Transverse colon (tissue), 4 donors: ENCODE results near the gene PDXP. TPM values are rescaled to one million over a fixed set of nuclear protein-coding genes. Genes with fewer than 3 reads are reported as not detected.

Experiments used
- DNase-seq: peaks from one replicate; pipeline ENCODE4 v3.0.0-alpha.2; 2019
- H3K27ac ChIP-seq, 4 donors: fragments of 200-600 bp; sonication (generic); 2 replicates each; pipeline ENCODE4 v1.5.1; 2016 to 2018; ENCODE audit warnings: inconsistent platforms in 4 of 4
- H3K27me3 ChIP-seq: fragments of 200-600 bp; sonication (generic); 2 replicates; pipeline ENCODE4 v1.5.1; 2017; ENCODE audit warnings: inconsistent platforms
- H3K36me3 ChIP-seq, 4 donors: fragments of 200-600 bp; sonication (generic); 2 replicates each; pipeline ENCODE4 v1.5.1; 2017 to 2019; ENCODE audit warnings: inconsistent platforms in 4 of 4
- H3K4me1 ChIP-seq, 4 donors: fragments of 200-600 bp; sonication (generic); 2 replicates each; pipeline ENCODE4 v1.5.1; 2017 to 2020; ENCODE audit warnings: inconsistent platforms in 4 of 4
- H3K4me3 ChIP-seq, 4 donors: fragments of 200-600 bp; sonication (generic); 1 replicate in 1 of 4; 2 replicates in 3 of 4; pipeline versions ENCODE4 v1.5.1 to v1.6.1; 2017 to 2019; ENCODE audit warnings: inconsistent platforms in 4 of 4
- H3K9me3 ChIP-seq, 2 donors: fragments of 200-600 bp; sonication (generic); 2 replicates each; pipeline ENCODE4 v1.5.1; 2017 to 2019; ENCODE audit warnings: inconsistent platforms in 2 of 2
- EP300 ChIP-seq: sonication (generic); formaldehyde crosslinking; IDR thresholded peaks from one replicate; pipeline ENCODE4 v1.6.1; 2017; ENCODE audit warnings: antibody characterized with exemption, low read depth
- POLR2A ChIP-seq: fragments of 450-650 bp; IDR thresholded peaks from one replicate; pipeline ENCODE4 v1.6.1; 2016; ENCODE audit warnings: antibody characterized with exemption, mild to moderate bottlenecking, moderate library complexity
- POLR2AphosphoS5 ChIP-seq, 3 donors: sonication (generic); formaldehyde crosslinking; IDR thresholded peaks; one replicate each; pipeline ENCODE4 v1.6.1; 2016; ENCODE audit warnings: antibody characterized with exemption in 3 of 3
- WGBS, 2 donors: methylation state at CpG; one replicate each; pipeline ENCODE4 v1.1.5; 2018; ENCODE audit warnings: low coverage in 1 of 2; 5-methylcytosine and 5-hydroxymethylcytosine counted together
- in situ Hi-C, 4 donors: fragments of 200-750 bp; cut with MboI; loops; one replicate each; pipeline versions ENCODE4 v1.15.0 to v1.15.1; 2017; ENCODE audit warnings: low sequenced_read_pairs in 3 of 4, low pct_ligation_motif_present in 1 of 4, low pct_unique_long_range_greater_than_20kb in 1 of 4
- intact Hi-C: fragments of 100-400 bp; cut with DNase I; formaldehyde crosslinking; loops from one replicate; pipeline ENCODE4 v1.15.1; 2023; ENCODE audit warnings: low total_unique reads
- total RNA-seq, 4 donors: library from RNA; depleted of rRNA; stranded (reverse); fragments of >200 nt; gene quantifications; one replicate each; pipeline ENCODE4 v1.1.0, GENCODE V29; 2016
- TF ChIP-seq, protein P1 (sequence below), 5 experiments: fragments of 200-600 bp in 3 of 5; fragments of 450-650 bp in 2 of 5; sonication (generic) in 3 of 5; IDR thresholded peaks; 1 replicate in 2 of 5; 2 replicates in 3 of 5; pipeline ENCODE4 v1.5.1; 2016 to 2017; ENCODE audit warnings: antibody characterized with exemption in 5 of 5, inconsistent platforms in 3 of 5, mild to moderate bottlenecking in 2 of 5, moderate library complexity in 1 of 5

The PDXP gene
- total RNA-seq, 4 donors from 2014 or later = 28.9 to 126 (median 50.7) TPM

DNA sequence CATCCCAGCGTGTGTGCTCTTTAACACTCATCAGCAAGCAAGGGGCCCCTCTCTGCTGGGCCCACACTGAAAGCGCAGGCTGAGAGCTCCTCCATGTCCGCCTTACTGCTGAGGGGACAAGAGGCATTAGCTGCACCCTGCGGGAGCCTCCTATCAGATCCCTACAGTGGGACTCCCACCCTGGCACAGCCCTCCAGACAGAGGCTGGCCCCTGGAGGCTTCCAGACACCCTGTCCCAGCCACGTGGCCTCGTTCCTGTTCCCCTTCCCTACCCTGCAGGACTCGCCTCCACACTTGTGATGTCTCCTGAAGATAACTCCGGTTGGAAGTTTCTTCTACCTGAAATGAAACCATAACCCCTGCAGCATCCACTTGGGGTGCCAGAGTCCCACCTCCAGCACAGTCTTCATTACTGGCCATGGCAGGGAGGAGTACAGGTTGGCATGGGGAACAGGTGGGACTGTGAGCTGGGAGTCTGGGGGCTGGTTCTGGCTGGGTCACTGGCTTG is 24.1 kb upstream of the PDXP start:
- Histone ChIP-seq H3K4me3 (no peak overlapping the region), H3K4me1 (peaks cover 54 to 69% (median 58%) of the 10 kb centered on the region in 4 donors), H3K9me3 (no peaks in the 10 kb centered on the region), H3K27me3 (no peaks in the 10 kb centered on the region), H3K27ac (peak overlapping the region; percentile 83 to 93 (median 88)), H3K36me3 (no peaks in the 10 kb centered on the region)
- no peak for TF ChIP-seq EP300
- TF ChIP-seq, protein P1, sequence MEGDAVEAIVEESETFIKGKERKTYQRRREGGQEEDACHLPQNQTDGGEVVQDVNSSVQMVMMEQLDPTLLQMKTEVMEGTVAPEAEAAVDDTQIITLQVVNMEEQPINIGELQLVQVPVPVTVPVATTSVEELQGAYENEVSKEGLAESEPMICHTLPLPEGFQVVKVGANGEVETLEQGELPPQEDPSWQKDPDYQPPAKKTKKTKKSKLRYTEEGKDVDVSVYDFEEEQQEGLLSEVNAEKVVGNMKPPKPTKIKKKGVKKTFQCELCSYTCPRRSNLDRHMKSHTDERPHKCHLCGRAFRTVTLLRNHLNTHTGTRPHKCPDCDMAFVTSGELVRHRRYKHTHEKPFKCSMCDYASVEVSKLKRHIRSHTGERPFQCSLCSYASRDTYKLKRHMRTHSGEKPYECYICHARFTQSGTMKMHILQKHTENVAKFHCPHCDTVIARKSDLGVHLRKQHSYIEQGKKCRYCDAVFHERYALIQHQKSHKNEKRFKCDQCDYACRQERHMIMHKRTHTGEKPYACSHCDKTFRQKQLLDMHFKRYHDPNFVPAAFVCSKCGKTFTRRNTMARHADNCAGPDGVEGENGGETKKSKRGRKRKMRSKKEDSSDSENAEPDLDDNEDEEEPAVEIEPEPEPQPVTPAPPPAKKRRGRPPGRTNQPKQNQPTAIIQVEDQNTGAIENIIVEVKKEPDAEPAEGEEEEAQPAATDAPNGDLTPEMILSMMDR (IDR thresholded peaks at IDR 0.05) = peak in 1 of 5 experiments; percentile 14
- intact Hi-C loops = no loop called here
- no peak for DNase-seq
- in situ Hi-C loops = no loop called here
- WGBS, 2 donors = 70% methylated on average over 8 of the region's 8 CpGs; no CpG with 5 or more reads in 1 of the 2 donors

DNA sequence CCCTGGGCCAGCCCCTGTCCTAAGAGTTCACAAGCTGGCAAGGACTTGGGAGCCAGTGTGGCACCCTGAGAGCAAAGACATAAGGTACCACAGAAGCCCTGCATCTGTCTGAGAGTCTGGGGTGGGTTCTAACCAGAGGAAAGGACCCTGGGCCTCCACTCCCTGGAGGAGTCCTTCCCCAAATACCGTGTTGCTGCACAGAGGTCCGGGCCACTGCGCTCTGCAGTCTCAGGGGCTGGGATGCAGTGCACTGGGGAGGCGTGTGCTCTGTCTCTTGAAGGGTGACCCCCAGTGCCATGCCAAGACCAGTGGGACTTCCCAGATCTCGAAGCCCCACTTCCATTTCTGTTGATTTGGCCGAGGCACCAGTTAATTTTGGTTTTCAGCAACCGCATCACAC is 23.4 kb upstream of the PDXP start:
- H3K4me1 ChIP-seq = peaks cover 54 to 75% (median 60%) of the 10 kb centered on the region in 4 donors
- TF ChIP-seq POLR2AphosphoS5 (IDR thresholded peaks at IDR 0.05) = no peak
- TF ChIP-seq EP300 = no peak
- TF ChIP-seq, protein P1 (IDR thresholded peaks at IDR 0.05) = no peak
- TF ChIP-seq POLR2A = no peak
- H3K27me3 ChIP-seq = no peaks in the 10 kb centered on the region
- WGBS, 2 donors = 81% methylated on average over 7 of the region's 7 CpGs; no CpG with 5 or more reads in 1 of the 2 donors
- peak overlapping the region; percentile 83 to 93 (median 88) for H3K27ac ChIP-seq
- no peak for DNase-seq
- no peaks in the 10 kb centered on the region for H3K9me3 ChIP-seq
- H3K36me3 ChIP-seq = no peaks in the 10 kb centered on the region
- intact Hi-C loops (no loop called here), in situ Hi-C loops (no loop called here)
- H3K4me3 ChIP-seq = no peak overlapping the region

DNA sequence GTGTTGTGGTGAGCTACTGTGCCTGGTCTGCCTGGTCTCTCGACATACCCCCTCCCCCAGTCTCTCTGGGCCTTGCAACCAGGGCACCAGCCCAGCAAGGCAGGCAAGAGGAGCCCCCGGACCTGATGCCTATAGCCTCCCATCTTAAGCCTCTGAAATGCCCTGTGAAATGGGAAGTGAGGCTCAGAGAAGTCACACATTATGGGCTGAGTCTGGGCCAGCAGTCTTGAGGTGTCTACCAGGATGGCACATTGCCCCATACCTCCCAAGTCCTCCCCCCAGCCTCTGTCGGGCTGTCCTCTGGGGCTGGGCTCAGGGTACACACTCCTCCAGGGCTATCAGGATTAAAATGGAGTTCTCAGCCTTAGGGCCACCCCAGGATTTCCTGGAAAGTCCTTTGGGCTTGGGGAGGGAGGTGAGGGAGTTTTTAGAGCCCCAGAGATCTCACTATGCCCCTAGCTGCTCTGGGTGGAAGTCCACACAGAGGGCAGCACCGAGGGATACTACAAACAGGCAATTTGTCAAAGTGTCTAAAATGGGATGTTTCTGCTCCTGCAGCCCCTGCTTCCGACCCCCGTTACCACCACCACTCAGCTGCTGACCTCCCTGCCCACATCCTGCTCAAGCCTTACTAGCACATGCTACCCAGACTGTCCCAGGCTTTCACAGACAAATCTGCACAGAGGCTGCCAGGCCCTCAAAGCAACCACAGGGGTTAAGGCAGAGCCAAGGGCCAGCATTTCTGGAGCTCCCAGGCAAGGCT is 22.2 kb upstream of the PDXP start:
- Histone ChIP-seq H3K36me3 (no peaks in the 10 kb centered on the region), H3K27me3 (no peaks in the 10 kb centered on the region), H3K27ac (peak overlapping the region; percentile 89 to 93 (median 92)), H3K9me3 (no peaks in the 10 kb centered on the region), H3K4me1 (peaks cover 54 to 87% (median 70%) of the 10 kb centered on the region in 4 donors), H3K4me3 (no peak overlapping the region)
- peak; percentile 51 for DNase-seq
- TF ChIP-seq, protein P1 (IDR thresholded peaks at IDR 0.05) = peak in 2 of 5 experiments; percentile 31 to 36
- no peak for TF ChIP-seq EP300
- no peak for TF ChIP-seq POLR2A
- TF ChIP-seq POLR2AphosphoS5 (IDR thresholded peaks at IDR 0.05) = peak in 1 of 3 donors; percentile 52
- WGBS, 2 donors = 50% methylated on average over 6 of the region's 6 CpGs; no CpG with 5 or more reads in 1 of the 2 donors
- in situ Hi-C loops = no loop called here
- intact Hi-C loops = no loop called here

DNA sequence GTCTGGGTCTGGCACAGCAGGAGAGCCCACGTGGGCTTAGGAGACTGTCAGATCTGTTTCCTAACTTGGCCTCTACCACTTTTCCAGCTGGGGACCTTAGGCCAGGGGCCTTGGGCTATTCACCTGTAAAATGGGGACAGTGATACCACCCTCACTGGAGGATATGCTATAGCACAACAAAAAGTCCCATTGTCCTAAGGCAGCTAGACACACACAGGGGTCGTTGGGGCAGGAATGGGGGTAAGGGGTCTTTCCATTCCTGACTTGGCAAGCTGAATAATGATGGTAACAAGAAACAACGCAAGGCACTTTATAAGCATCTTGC is 21.6 kb upstream of the PDXP start:
- Histone ChIP-seq H3K36me3 (no peaks in the 10 kb centered on the region), H3K27ac (peak overlapping the region; percentile 89 to 93 (median 92)), H3K27me3 (no peaks in the 10 kb centered on the region), H3K9me3 (no peaks in the 10 kb centered on the region), H3K4me3 (no peak overlapping the region), H3K4me1 (peaks cover 55 to 92% (median 75%) of the 10 kb centered on the region in 4 donors)
- WGBS, 2 donors = 50 to 52% methylated on average over 1 to 3 of the region's 3 CpGs
- TF ChIP-seq POLR2A (no peak), POLR2AphosphoS5 (IDR thresholded peaks at IDR 0.05) (no peak), EP300 (no peak)
- TF ChIP-seq, protein P1 (IDR thresholded peaks at IDR 0.05) = no peak
- in situ Hi-C loops (no loop called here), intact Hi-C loops (no loop called here)
- no peak for DNase-seq
